Fibroblast of skin of right biceps (primary cell): ENCODE data around the gene REXO1.
A peak's percentile ranks its signal among the peaks of the same experiment; 100 is the strongest.
"Not testable (repeated sequence)": the region's sequence is repeated elsewhere in the genome, so short reads cannot be mapped to it uniquely, and the experiment has no call there.

Experiments used
- DNase-seq: peaks from one replicate; pipeline ENCODE4 v3.0.0-alpha.2; 2013

Gene REXO1, protein sequence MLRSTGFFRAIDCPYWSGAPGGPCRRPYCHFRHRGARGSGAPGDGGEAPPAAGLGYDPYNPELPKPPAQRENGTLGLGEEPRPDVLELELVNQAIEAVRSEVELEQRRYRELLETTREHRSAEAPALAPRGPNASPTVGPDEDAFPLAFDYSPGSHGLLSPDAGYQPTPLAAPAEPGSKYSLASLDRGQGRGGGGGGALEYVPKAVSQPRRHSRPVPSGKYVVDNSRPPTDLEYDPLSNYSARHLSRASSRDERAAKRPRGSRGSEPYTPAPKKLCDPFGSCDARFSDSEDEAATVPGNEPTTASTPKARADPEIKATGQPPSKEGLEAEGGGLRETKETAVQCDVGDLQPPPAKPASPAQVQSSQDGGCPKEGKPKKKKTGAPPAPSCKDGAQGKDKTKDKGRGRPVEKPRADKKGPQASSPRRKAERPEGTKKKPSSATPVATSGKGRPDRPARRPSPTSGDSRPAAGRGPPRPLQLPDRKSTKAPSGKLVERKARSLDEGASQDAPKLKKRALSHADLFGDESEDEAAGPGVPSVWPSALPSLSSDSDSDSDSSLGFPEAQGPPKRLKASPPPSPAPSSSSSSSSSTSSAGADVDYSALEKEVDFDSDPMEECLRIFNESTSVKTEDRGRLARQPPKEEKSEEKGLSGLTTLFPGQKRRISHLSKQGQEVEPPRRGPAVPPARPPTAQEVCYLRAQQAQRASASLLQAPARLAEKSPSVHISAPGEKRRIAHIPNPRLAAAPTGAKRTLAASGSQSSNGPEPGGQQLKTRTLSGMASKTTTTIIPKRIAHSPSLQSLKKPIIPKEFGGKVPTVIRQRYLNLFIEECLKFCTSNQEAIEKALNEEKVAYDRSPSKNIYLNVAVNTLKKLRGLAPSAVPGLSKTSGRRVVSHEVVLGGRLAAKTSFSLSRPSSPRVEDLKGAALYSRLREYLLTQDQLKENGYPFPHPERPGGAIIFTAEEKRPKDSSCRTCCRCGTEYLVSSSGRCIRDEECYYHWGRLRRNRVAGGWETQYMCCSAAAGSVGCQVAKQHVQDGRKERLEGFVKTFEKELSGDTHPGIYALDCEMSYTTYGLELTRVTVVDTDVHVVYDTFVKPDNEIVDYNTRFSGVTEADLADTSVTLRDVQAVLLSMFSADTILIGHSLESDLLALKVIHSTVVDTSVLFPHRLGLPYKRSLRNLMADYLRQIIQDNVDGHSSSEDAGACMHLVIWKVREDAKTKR

DNA sequence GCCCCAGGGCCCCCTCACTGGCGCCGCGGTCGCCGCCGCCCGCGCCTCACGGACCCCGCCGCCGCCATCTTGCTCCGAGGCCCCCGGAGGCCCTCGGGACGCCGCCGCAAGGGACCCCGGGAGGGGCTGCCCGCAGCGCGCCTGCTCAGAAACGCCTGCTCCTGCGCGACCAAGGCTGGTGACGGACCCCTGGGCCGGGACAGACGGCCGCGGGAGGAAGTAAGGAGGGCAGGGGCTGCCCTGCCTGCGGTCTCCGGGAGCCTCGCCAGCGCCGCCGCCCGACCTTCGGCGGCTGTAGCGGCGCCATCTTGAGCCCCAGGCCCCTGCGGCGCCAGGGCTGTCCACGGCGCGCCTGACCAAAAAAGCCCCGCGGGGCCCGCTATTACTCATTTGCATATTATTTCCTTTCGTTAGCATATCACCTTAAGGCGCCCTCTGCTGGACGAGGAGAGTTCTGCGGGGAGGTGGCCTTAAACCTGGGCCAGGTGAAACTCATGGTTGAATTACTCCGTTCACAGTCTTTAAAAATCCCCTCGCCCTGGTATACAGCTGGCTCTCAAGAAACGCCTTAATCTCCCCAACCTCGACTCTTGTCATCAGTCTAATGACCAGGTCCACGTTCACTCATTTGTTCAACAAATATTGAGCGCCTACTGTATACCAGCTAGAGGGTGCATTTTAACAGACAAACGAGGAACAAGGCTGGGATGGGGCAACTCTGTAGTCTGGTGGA lies at the start of gene REXO1:
Gene REXO1, minus strand, starts transcription at position 85 of the 733 bp plus-strand sequence. CDS start 125 bp downstream, outside the sequence.
- DNase-seq = peak; percentile 94

DNA sequence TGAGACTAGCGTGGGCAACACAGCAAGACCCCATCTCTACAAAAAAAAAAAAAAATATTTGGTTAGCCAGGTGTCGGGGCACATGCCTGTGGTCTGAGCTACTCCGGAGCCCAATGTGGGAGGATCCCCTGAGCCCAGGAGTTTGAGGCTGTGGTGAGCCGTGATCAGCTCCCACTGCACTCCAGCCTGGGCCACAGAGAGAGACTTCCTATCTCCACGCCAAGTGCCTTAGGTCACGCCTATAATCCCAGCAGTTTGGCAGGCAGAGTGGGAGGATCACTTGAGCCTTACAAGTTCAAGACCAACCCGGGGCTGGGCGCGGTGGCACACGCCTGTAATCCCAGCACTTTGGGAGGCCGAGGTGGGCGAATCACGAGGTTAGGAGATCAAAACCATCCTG lies 48.2 kb upstream of the REXO1 start:
- DNase-seq = no peak

DNA sequence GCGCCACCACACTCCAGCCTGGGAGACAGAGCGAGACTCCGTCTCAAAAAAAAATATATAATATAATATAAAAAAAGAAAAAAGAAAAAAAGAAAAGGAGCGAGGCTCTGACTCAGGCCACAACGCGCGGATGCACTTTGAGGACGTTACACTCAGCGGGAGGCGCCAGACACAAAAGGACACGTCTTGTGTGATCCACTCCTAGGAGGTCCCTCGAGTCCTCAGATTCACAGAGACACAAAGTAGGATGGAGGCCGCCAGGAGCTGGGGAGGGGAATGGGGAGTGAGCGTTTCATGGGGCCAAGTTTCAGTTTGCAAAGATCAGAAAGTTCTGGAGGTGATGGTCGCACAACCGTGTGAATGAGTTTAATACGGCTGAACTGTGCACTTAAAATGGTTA lies 45.5 kb upstream of the REXO1 start:
- no peak for DNase-seq

DNA sequence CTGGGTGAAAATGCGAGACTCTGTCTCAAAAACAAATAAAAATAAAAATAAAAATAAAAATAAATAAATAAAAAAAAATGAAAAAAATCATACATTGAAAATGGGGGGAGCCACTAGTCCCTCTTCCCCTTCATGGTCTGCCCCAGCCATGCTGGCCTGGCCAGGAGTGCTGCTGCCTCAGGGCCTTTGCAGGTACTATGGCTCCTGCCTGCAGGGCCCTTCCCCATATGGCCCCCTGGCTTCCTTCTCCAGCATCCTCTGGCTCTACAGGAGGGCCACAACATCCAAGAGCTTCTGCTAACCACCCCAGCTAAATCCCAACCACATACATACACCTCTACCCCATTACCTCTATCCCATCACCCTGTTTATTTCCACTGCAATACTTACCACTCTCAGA lies 41.6 kb upstream of the REXO1 start:
- no peak for DNase-seq

DNA sequence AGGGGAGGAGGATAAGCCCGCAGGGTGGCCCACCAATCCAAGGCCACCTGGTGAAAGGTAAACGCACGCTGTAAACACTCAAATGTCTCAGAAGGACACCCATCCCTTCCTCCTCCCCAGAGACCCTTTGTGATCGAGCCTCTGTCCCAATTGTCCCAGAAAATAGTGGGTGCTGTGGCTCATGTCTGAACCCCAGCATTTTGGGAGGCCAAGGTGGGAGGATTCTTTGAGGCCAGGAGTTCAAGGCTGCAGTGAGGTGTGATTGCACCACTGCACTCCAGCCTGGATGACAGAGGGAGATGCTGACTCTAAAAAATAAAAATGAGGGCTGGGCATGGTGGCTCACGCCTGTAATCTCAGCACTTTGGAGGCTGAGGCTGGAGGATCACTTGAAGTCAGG lies 40.1 kb upstream of the REXO1 start:
- no peak for DNase-seq

DNA sequence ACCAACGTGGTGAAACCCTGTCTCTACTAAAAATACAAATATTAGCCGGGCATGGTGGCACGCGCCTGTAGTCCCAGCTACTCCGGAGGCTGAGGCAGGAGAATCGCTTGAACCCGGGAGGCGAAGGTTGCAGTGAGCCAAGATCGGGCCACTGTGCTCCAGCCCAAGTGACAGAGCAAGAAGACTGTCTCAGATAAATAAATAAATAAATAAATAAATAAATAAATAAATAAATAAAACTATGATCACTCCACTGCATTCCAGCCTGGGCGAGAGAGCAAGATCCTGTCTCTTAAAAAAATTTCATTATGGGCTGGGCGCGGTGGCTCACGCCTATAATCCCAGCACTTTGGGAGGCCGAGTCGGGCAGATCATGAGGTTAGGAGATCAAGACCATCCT lies 38.1 kb upstream of the REXO1 start:
- DNase-seq = not testable (repeated sequence)

DNA sequence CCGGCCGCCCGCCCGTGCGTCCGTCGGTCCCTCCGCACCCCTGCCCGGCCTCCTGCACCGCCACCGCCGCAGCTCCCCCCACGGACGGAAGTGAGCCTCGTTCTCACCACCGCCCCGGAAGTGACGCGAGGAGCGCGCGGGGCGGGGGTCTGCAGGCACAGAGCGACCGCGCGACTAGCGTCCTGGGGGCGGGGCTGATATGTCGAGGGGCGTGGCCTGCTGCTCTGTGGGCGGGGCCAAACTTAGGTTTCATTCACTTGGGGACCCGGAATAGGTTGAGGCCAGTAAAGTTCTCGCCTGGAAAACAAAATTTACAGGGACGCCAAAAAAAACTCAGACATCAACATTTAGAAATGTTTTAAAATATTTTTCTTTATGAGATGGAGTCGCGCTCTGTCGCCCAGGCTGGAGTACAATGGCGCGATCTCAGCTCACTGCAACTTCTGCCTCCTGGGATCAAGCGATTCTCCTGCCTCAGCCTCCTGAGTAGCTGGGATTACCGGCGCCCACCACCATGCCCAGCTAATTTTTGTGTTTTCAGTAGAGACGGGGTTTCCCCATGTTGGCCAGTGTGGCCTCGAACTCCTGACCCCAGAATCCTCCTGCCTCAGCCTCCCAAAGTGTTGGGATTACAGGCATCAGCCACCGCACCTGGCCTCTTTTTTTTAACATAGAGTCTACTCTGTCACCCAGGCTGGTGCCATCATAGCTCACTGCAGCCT lies 37.3 kb upstream of the REXO1 start, which contains the start of gene ABHD17A:
Gene ABHD17A, minus strand, starts transcription at position 99 of the 722 bp plus-strand sequence. CDS start 3,930 bp downstream, outside the sequence.
- peak; percentile 94 for DNase-seq

DNA sequence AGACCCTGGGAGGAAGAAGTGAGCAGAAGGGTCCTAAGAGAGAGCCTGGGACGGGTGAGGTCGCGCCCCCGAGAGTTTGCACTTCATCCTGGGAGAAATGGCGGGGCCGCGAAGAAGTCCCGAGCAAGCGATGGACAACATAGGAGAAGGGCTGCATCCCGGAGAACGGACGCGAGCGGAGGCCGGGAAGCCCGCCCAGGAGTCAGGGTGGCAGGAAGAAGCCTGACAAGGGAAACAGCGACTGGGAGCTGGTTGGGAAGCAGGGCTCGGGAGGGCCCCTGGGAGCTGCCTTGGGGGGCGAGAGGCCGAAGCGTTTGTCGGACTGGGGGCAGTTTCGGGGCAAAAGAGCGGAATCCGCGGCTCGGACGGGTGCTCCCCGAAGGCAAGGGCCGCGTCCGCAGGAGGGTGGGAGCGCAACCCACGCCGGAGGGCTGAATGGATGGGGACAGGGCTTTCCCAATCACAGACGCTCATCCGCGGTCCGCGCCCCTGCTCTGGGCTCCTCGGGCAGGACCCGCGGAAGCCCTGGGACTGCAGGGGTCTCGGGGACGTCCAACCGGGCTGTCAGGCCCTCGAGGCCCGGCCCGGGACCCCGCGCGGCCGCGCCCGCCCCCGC lies 36.5 kb upstream of the REXO1 start:
- no peak for DNase-seq

DNA sequence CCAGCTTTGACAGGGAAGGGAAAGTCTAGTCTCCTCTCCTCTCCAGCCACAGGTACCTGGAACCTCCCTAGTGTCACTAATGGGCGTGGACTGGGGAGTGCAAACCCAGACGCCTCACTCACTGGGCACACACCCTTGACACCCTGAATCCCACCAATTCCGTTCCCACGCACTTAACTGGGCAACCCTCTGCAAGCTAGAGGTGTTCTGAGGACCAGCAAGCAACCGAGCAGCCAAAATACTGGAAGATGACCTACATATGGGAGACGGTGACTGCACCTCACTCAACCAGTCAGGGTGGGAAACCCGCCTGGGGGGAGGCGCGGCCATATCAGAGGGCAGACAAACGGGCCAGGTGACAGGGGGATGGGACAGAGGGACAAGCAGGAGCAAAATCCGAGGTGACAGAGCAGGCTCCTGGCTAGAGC lies 36.0 kb upstream of the REXO1 start:
- DNase-seq = no peak

DNA sequence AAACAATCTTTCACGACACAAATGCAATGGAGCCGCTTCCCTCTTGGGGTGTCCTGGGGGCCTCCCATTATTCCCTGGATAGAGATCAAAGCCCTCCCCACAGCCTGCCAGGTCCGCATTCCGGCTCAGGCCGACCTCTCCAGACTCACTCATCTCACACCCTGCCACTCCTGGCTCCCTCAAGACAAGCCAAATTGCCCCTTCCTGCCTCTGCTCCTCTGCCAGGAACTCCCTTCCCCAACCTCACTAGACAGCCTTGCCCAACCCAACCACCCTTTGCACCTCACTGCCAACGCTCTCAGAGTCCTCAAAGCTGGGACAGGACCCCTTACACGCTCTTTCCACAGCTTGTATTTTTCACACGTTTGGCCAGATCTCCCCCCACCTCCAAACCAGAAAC lies 35.5 kb upstream of the REXO1 start:
- no peak for DNase-seq

DNA sequence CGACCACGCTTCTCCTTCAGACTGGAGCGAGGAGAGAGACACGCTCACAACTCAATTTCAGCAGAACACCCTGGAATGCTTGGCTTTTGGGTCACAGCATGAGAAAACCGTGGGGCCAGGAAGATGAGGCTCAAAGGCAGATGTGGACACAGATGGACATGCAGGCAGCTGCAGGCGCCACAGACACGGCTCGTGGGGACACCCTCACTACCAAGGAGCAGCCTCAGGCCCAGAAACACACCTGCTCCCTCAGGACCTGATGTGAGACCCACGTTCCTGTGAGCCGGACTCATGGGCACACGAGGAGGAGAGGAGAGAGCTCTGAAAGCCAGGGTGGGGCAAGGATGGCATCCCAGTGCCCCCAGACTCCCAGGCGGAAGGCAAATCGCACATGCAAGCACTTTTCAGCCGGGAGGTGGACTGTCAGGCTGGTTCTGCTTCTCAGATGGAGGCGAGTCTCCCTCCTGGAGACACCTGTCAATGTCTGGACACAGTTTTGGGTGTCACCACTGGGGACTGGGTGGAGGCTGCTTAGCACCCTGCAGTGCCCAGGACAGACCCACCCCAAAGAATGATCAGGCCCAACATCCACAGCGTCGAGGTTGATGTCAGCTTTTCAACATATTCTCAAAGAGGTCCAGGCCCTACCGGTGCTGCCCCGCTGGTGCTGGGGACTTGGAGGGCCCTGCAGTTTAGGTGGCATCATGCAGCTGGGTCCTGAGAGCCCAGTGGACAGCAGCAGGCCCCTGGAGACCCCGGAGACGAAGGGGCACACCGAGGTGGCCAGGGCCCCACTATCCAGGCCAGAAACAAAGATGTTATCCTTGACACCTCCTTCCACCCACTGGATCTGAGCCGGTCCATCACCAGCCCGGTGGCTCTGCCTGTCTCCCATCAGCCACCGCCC lies 34.8 kb upstream of the REXO1 start:
- no peak for DNase-seq

DNA sequence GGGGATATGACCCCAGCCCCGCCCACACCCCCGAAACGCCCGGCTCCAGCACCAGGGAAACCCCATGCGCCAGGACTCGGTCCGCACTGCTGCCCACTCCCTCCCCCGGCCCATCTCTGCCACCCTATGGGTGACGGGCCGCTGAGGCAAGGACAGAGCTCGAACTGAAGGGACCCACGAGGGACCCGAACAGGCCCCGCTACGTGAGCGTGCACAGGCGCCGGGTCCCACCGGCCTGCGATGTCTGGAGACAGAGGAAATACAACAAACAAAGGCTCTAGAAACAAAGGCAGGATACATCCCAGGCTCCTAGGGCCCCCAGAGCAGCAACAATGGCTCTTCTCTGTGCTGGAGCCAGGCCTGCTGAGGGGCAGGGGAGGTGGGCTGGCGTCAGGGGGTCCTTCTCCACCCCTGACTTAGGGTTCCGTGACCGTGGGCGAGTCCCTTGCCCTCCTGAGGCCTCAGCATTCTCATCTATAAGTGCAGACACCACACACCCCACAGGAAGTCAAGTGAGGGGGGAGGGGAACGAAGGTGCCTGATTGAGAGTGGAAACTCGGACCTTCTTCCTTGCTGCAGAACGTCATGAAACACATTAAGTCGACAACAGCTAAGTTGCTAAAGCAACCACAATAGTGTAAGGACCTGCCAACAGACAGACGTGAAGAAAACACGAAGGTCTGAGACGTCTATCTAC lies 34.0 kb upstream of the REXO1 start:
- DNase-seq = no peak

DNA sequence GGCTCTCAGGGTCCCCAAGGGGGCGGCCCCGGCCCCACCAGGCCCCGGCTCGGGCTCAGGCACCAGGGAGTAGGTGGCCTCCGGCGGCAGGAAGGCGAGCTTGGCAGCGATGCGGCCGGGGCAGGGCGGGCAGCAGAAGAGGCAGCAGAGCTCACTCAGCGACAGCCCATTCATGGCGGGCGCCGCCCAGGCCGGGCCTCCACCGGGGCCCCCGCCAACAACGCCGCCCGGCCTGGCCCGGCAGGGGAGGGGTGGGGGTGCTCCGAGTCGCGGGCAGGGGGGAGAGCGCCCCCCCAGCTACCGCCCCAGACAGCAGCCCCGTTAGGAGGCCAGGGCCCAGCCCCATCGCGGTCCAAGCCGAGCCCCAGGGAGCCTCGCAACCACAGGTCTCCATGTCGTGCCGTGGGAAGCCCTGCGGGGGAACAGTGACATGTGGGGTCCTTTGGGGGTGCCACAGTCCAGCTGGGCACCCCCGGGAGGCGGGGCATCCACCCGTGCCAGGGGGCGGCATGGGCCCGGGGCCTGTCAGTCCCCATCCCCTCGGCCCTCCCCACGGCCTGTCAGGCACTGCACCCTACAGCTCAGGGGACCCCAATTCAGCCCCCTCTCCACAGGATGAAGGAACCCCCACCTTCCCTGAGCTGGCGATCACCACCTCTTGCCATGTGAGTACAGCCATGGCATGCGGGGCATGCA lies 33.3 kb upstream of the REXO1 start:
- not testable (repeated sequence) for DNase-seq

DNA sequence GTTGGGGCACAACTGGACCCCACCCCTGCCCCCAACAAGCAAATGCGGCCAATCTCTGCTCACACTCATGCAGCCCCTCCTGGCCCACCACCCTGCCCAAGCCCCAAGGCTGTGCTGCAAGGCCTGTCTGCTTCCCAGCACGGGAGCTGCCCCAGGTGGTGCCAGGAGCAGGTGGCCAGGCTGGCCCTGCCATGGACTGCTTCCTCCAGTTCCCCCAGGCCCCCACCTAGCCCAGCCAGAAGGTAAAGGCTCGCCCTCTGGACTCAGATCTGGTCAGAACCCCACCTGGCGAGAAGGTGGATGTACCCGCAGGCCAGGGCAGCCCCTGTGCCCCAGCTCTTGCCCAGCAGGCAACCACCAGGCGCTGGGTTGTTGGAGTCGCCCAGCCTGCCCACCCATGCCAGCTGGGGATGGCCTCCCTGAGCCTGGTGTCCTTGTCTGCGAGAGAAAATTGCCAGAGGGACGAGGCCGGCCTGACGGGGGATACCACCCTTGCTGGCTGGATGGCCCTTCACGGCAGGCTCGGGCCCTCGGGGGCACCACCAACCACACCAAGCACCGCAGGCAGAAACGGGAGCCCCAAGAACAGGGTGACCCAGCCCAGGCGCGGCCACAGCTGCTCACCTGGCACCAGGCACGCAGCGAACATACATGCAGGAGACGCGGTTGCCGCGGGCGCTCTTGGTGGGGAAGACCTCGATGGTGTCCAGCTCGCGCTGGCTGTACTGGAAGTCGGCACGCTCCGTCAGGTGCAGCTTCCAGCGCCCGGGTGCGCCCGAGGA lies 32.5 kb upstream of the REXO1 start:
- no peak for DNase-seq

DNA sequence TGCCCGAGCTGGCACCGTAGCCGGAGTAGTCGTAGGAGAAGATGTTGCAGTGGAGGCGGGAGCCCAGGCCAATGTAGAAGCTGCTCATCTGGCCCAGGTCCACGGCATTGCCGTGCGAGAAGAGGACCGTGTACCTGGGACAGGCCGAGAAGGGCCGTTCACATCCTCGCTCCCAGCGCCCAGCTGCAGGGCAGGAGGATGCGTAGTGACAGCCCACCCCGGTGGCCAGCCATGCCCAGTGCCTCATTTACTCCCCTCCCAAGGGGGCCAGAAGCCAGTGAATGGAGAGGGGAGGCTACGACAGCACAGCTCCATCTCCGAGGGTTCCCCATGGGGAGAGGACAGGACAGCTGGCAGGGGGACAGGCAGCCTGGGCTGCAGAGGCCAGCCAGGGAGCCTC lies 31.7 kb upstream of the REXO1 start:
- DNase-seq = not testable (repeated sequence)

DNA sequence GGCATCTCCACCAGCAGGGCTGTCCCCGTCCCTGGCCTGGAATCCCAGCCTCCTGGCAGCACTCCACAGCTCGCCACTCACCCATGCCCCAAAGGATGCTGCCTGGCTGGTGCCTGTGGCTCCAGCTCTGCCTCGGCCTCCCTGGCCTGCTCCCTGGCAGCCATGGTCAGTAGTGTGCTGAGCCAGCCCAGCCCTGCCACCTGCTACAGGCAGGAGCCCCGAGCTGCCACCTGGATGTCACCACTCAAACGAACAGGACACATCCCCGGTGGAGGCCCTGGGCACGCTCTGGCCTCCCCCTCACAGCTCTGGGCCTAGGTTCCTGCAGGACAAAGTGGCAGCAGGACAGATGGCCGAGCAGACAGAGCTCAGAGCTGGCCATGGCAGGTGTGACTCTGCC lies 30.3 kb upstream of the REXO1 start:
- not testable (repeated sequence) for DNase-seq

DNA sequence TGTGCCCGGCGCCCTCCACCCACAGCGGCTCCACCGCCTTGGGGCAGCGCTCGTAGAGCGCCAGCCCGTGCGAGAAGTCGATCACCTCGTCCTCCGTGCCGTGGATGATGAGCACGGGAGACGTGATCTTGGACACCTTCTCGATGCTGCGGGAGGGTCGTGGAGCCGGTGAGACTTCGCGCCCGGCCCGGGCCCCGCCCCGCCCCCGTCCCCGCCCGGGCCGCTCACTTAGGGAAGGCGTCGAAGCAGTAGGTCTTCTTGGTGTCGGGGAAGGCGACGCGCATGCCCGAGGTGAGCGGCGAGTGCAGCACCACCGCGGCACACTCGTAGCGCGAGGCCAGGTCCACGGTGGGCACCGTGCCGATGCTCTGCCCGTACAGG lies 29.0 kb upstream of the REXO1 start:
- not testable (repeated sequence) for DNase-seq
